Activated CD8-positive, alpha-beta memory T cell treated with anti-CD3 and anti-CD28 coated beads for 4 hours (primary cell): Measurements from ENCODE around the gene XXYLT1.
"Not testable (repeated sequence)": the region's sequence is repeated elsewhere in the genome, so short reads cannot be mapped to it uniquely, and the experiment has no call there.

Experiments
- DNase-seq, 2 donors: peaks; one replicate each; pipeline ENCODE4 v3.0.0-alpha.2; 2020; ENCODE audit warnings: low read depth in 2 of 2

The XXYLT1 gene

GRCh38 chr3:195043607-195044339, 227.2 kb downstream of the XXYLT1 start:
- DNase-seq = no peak

GRCh38 chr3:195042743-195043606, 228.0 kb downstream of the XXYLT1 start:
- no peak for DNase-seq

DNA sequence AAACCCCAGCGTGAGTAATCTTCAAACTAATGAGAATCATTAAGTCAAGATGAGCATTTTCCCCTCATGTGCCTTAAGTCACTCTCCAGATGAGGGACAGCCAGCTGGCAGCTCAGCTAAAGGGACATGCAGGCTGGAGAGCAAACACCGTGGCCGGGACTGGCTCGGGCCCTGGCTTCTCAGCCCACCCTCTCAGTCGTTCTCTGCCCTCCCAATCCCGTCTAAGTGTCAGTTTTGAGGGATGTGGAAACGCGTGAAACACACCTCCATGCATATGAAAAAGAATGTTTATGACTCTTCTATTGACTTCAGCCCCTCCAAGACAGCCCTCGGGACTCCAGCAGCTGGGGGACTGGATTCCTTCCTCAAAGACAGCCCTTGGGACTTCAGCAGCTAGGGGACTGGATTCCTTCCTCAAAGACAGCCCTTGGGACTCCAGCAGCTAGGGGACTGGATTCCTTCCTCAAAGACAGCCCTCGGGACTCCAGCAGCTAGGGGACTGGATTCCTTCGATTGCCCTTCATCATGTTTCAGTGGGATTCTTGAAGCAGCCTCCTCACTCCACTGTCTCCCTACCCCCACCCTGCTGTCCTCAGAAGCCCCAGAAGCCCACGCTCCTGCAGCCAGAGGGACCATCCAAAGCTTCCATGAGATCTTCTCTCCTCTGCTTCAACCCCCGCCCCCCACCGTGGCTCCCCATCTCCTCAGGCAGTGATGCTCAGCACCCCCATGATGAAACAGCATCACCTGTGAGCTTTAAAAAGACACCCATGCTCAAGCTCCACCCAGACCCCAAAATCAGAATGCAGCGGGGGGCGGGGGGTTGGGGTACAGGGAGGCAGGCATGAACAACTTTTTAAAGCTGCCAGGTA, 228.9 kb downstream of the XXYLT1 start:
- DNase-seq = no peak

DNA sequence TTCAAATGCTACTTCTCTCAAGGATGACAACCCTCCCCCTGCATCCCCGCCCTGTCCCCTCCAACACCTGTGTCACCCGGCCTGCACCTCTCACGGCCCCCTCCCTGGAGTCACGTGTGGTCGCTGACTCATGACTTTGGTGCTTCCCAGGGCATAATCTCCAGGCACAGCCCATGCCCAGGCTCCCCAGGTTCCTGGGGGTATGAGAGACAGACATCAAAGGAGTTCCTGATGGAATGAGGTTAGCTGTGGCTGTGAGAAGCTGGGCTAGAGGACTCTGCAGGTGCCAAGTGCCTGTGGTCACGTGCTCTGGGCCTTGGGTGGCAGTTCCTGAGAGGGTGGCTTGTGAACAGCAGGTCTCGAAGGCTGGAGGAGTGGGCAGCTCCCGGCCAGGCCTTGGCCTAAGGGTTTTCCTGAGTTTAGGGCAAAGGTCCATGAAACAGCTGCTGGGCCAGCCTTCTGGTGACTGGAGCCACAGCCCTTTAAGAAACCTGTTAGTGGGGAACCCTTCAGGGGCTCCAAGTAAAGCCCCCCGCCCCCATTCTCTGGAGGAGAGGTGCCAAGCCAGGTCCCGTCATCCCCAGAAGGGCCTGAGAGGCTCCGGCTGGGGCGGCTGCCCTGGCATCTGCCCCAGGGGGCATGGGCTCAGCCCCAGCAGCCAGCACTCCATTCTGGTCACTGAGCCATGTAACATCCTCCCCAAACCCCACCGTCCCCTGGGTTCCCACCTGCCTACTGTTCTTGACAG, 230.0 kb downstream of the XXYLT1 start:
- no peak for DNase-seq

GRCh38 chr3:195040094-195040493, 230.9 kb downstream of the XXYLT1 start:
- no peak for DNase-seq

DNA sequence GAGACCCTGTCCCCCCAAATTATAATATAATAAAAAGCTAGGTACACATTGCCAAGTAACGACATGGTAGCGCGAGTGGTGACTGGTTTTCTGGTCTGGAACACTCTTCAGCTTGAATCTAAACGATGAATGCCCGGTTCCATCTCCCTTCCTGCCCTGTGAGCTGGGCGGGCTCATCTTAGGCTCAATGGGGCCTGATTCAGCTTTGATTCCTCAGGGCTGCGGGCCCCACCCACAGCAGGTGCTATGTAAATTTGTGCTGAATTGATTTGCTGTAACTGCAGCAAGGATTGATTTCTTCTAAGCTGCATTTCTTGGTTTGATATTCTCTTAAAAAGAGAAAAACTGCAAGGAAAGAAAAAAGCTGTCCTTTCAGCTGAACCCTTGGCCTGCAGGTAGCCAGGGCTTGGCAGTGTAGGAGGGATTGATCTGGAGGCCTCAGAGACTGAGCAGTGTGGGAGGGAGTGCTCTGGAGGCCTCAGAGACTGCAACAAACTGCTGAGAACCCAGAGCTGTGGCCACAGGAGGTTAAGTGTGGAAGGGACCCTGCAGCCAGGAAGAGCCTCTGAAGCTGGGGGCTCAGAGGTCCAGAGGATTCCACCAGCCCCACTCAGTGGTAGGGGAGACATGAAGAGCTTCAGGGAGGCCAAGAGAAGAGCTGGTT, 231.6 kb downstream of the XXYLT1 start:
- DNase-seq = no peak

DNA sequence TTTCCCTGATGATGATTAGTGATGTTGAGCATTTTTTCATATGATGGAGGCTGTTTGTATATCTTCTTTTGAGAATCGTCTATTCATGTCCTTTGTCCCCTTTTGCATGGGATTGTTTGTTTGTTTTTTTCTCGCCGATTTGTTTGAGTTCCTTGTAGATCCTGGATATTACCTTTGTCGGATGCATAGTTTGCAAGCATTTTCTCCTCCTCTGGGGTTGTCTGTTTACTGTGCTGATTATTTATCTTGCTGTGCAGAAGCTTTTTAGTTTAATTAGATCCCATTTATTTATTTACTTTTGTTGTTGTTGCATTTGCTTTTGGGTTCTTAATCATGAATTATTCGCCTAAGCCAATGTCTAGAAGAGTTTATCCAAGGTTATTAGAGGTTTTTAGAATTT, 232.8 kb downstream of the XXYLT1 start:
- no peak for DNase-seq

GRCh38 chr3:195037586-195037985, 233.4 kb downstream of the XXYLT1 start:
- not testable (repeated sequence) for DNase-seq

DNA sequence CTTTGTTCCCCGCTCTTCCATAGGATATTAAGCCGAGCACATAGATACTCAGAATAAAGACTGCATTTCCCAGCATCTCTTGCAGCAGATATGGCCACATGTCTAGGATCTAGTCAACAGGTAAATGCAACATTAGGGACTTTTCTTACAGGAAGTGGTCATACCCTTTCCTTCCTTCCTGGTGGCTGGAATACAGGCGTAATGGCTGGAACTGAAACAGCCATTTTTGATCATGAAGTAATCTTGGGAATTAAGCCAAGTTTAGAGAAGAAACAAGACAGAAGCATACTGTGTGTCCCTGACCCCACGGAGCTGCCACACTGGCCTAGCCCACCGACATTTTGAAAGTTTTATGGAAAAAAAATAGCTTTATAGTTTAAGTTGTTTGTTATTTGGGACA, 234.0 kb downstream of the XXYLT1 start:
- no peak for DNase-seq

DNA sequence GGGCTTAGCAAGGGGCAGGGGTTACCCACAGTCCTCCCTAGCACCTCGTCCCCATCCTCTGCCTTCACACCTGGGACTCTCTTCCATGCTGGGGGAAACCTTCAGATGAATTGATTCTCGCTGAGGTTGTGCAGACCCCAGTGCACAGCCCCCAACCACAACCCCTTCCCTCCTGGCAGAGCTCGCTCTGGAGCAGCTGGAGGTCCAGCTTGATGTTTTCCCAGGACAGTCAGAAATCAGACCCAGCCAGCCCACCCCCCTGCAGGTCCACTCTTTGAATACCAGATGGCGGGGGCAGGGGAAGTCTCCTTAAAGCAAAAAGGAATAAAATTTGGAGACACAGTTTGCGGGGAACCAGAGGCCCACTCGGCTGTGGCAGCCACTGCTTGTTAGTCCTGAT, 234.4 kb downstream of the XXYLT1 start:
- DNase-seq = no peak

DNA sequence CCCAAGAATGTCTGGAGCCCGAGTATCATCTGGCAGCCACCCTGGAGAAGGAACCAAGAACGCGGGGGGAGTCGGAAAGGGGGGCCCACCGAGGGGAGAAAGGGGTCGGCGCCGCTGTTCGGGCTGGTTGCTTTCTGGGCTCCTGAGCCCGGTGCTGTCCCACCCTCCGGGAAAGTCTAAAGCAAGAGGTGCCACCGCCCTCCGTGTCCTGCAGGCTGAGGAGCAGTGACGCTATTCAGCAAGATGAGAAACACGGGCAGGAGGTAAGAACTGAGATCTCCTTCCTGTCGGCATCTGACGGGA, 234.8 kb downstream of the XXYLT1 start:
- DNase-seq = no peak

GRCh38 chr3:195035345-195036202, 235.4 kb downstream of the XXYLT1 start:
- no peak for DNase-seq

DNA sequence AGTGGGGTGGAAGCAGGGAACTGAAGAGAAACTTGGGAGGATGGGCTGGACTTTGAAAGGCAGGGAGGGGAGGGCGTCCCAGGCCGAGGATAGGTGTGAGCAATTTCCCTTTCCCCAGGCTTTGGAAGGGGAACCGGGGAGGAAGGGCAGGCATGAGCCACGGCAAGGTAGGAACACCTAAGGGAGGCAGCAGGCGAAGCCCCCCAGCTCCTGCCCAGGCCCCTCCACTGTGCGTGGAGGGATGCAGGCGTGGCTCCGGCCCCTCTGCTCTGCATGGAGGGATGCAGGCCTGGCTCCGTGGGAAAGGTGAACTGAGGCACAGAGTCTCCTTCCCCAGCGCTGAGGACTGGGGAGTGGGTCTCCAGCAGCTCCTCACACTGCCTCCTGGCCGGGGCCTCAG, 236.4 kb downstream of the XXYLT1 start:
- DNase-seq = no peak

- no peak for DNase-seq
Measured at GRCh38 chr3:195034101-195034500, 236.9 kb downstream of the XXYLT1 start.

DNA sequence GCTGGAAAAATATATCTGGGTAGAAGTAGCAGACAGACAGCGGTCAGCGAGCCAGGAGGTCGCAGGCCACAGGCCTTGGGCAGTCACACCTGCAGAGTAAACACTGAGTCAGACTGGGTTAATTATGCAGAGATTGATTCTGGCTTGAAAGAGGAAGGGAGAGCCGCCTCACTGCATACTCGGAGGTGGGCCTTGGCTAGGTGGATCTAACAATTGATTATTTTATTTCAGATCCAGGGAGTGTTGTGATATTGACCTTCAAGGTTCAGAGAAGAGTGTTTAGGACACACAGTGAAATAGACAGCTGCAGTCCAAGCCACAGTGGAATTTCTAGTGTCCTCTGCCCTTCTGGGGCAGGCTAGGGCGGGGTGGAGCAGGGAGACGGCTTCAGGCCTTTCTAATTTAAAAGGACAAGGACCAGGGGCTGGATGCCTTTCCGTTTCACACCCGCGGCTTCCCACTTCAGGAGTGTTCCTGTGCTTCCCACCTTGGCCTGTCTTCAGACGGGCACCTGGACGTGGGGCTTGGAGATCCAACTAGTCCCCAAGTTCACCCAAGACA, 237.3 kb downstream of the XXYLT1 start:
- DNase-seq = no peak

- no peak for DNase-seq
Measured at GRCh38 chr3:195032955-195033354, 238.0 kb downstream of the XXYLT1 start.

DNA sequence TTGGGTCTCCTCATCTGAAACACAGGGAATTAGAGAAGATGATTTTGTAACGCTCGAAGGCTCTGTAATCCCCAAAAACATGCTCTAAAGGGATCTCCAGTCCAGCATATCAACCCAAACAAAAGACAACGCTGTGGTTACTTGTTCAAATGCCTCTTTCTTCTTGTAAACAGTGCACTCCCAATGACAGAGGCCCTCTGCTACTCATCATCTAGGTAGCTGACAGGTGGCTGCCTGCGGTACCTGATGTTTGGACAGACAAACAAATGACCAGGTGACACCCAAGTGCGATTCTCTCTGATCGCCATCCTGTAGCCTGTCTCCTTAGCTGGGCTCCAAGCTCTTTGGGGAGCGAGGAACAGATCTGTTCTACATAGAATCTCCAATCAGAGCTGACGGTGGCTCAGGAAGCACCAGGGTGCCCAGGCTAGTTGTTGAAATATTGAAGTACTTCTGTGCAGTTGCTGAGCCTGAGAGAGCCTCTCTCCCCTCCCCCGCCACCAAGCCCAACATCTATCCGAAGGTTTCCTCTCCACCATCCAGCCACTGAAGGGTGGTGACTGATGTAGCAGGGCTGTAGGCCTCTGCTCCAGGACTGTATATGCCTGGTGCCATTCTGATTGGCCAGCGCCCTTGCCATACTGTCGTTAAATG, 238.7 kb downstream of the XXYLT1 start:
- no peak for DNase-seq

- no peak for DNase-seq
Measured at GRCh38 chr3:195031574-195032003, 239.4 kb downstream of the XXYLT1 start.

DNA sequence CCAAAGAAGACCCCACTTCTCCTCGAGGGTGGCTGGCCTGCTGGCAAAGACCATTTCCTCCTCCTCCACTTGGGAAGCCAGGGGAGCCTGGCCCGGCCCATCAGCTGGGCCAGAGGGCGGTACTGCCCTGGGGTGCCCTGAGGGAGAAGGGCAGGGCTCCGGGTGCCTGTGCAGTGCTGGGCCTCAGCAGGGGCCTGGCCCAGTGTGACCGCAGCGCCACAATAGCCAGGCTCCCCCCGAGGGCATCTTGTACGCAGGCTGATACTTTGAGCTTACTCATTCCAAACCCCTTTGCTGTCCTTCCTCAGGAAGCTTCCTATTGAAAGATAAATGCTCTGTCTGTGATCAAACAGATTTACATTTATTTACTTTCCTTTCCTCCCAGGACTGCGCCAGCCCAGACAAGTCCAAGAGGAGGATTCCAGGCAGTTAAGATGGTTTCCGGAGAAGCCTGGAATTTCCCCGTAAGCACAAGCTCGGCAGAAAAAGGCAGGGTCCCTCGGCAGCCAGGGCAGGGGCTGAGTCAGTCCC, 240.1 kb downstream of the XXYLT1 start:
- DNase-seq = no peak
